Keratinocyte (primary cell): ENCODE data around the gene MRPS33. TPM values are rescaled to one million over a fixed set of nuclear protein-coding genes. Genes with fewer than 3 reads are reported as not detected.

ENCODE experiments used
- DNase-seq: peaks from one replicate; pipeline ENCODE4 v3.0.0-alpha.2; 2011; ENCODE audit warnings: low read depth, missing footprints, low spot score
- FAIRE-seq: peaks from 2 replicates; lab custom pipeline; 2011; peaks lifted over from hg19 to GRCh38; lab: Jason Lieb, UNC
- H2AFZ ChIP-seq: 2 replicates; pipeline ENCODE4 v1.6.0; 2012; ENCODE audit warnings: low read length, control low read depth, inconsistent platforms; ENCODE audit not compliant: control insufficient read depth
- H3K27ac ChIP-seq: 2 replicates; pipeline ENCODE4 v1.5.1; 2011; ENCODE audit warnings: low read length; ENCODE audit not compliant: control insufficient read depth, insufficient read depth
- H3K27me3 ChIP-seq: 3 replicates; pipeline ENCODE4 v1.6.0; 2011; ENCODE audit warnings: low read length; ENCODE audit not compliant: control insufficient read depth, insufficient read depth; ENCODE audit errors: extremely low read depth
- H3K36me3 ChIP-seq, 2 experiments: 2 replicates in 1 of 2; 3 replicates in 1 of 2; pipeline ENCODE4 v1.5.1; 2011; ENCODE audit warnings: low read length in 2 of 2, mild to moderate bottlenecking in 1 of 2; ENCODE audit not compliant: control insufficient read depth in 2 of 2, insufficient read depth in 2 of 2; ENCODE audit errors: extremely low read depth in 1 of 2
- H3K4me1 ChIP-seq: 3 replicates; pipeline ENCODE4 v1.5.1; 2011; ENCODE audit warnings: low read length; ENCODE audit not compliant: control insufficient read depth, insufficient read depth; ENCODE audit errors: extremely low read depth
- H3K4me2 ChIP-seq: 3 replicates; pipeline ENCODE4 v1.6.0; 2011; ENCODE audit warnings: low read depth, low read length; ENCODE audit not compliant: control insufficient read depth, insufficient read depth; ENCODE audit errors: extremely low read depth
- H3K4me3 ChIP-seq, 3 experiments: fragments of 200-600 bp in 1 of 3; sonication (generic) in 1 of 3; 2 replicates in 2 of 3; 3 replicates in 1 of 3; pipeline ENCODE4 v1.5.1; 2011 to 2016; ENCODE audit warnings: low read length in 3 of 3, mild to moderate bottlenecking in 3 of 3, control low read depth in 2 of 3, inconsistent platforms in 1 of 3, low read depth in 1 of 3, mixed read lengths in 1 of 3, mixed run types in 1 of 3, moderate library complexity in 1 of 3; ENCODE audit not compliant: control insufficient read depth in 2 of 3, insufficient read depth in 2 of 3; ENCODE audit errors: extremely low read depth in 1 of 3
- H3K79me2 ChIP-seq: 2 replicates; pipeline ENCODE4 v1.6.0; 2012; ENCODE audit warnings: low read length; ENCODE audit not compliant: control insufficient read depth, insufficient read depth
- H3K9ac ChIP-seq: 3 replicates; pipeline ENCODE4 v1.6.0; 2011; ENCODE audit warnings: low read length; ENCODE audit not compliant: control insufficient read depth, insufficient read depth; ENCODE audit errors: extremely low read depth
- H3K9me1 ChIP-seq: 3 replicates; pipeline ENCODE4 v1.6.0; 2011; ENCODE audit warnings: low read length; ENCODE audit not compliant: control insufficient read depth, insufficient read depth; ENCODE audit errors: extremely low read depth
- H3K9me3 ChIP-seq: 2 replicates; pipeline ENCODE4 v1.5.1; 2012; ENCODE audit warnings: low read depth, low read length; ENCODE audit not compliant: control insufficient read depth
- H4K20me1 ChIP-seq: 3 replicates; pipeline ENCODE4 v1.6.0; 2011; ENCODE audit warnings: low read length; ENCODE audit not compliant: control insufficient read depth, insufficient read depth; ENCODE audit errors: extremely low read depth
- CTCF ChIP-seq, 3 experiments: IDR thresholded peaks in 1 of 3; conservative IDR thresholded peaks in 1 of 3; optimal IDR thresholded peaks in 1 of 3; 2 replicates in 2 of 3; 3 replicates in 1 of 3; pipeline versions ENCODE3 to v1.5.1; 2011; ENCODE audit warnings: low read length in 3 of 3, mild to moderate bottlenecking in 3 of 3, moderate library complexity in 2 of 3, control low read depth in 1 of 3, inconsistent platforms in 1 of 3; ENCODE audit not compliant: insufficient read depth in 2 of 3; ENCODE audit errors: extremely low read depth in 1 of 3
- EZH2 ChIP-seq: IDR thresholded peaks from one replicate; pipeline ENCODE4 v1.6.1; 2012; ENCODE audit warnings: inconsistent platforms, mild to moderate bottlenecking, low read length, moderate library complexity
- dilution Hi-C: fragments of 300-500 bp; cut with MboI; formaldehyde crosslinking; loops from one replicate; pipeline ENCODE4 v1.7.0; 2020; ENCODE audit warnings: low sequenced_read_pairs; ENCODE audit not compliant: extremely low pct_ligation_motif_present
- polyA plus RNA-seq, 5 experiments: library from polyadenylated mRNA; depleted of rRNA in 3 of 5; stranded (reverse) in 3 of 5; stranded (forward) in 1 of 5; unstranded in 1 of 5; fragments of >200 nt; gene quantifications; 1 replicate in 1 of 5; 2 replicates in 3 of 5; 3 replicates in 1 of 5; pipeline versions ENCODE4 v1.2.1 to v1.2.3, GENCODE V29; 2011 to 2012; ENCODE audit warnings: missing spikeins in 2 of 5, low read depth in 1 of 5, low replicate concordance in 1 of 5

Gene MRPS33
- polyA plus RNA-seq, 1 donor (not counting 4 experiments of a cell fraction or from before 2014, with no cell fraction given): 141 TPM

- no peak overlapping the region for H3K4me3 ChIP-seq
- H3K9me3 ChIP-seq: no peaks in the 10 kb centered on the region
- no peaks in the 10 kb centered on the region for H3K4me1 ChIP-seq
- H3K4me2 ChIP-seq: no peak overlapping the region
- no peaks in the 10 kb centered on the region for H3K9me1 ChIP-seq
- TF ChIP-seq EZH2 (no peak), CTCF (optimal IDR thresholded peaks at IDR 0.05 in 1 of 3, IDR thresholded peaks at IDR 0.05 in 1 of 3, conservative IDR thresholded peaks at IDR 0.05 in 1 of 3; ENCODE audit: extremely low read depth in 1 of 3, insufficient read depth in 2 of 3, low read length in 3 of 3) (no peak)
- H3K27me3 ChIP-seq: no peaks in the 10 kb centered on the region
- H4K20me1 ChIP-seq: no peaks in the 10 kb centered on the region
- dilution Hi-C loops: no loop called here
- H3K36me3 ChIP-seq: no peaks in the 10 kb centered on the region
- no peak overlapping the region for H2AFZ ChIP-seq
- no peak for DNase-seq
- FAIRE-seq: no peak
- H3K9ac ChIP-seq: no peak overlapping the region
- no peaks in the 10 kb centered on the region for H3K79me2 ChIP-seq
- H3K27ac ChIP-seq: no peak overlapping the region
Observed at GRCh38 chr7:141055146-141055545, 40.4 kb upstream of the MRPS33 start.

GRCh38 chr7:141053626-141054025, 38.9 kb upstream of the MRPS33 start:
- no peak for TF ChIP-seq EZH2
- TF ChIP-seq CTCF (optimal IDR thresholded peaks at IDR 0.05 in 1 of 3, IDR thresholded peaks at IDR 0.05 in 1 of 3, conservative IDR thresholded peaks at IDR 0.05 in 1 of 3; ENCODE audit: extremely low read depth in 1 of 3, insufficient read depth in 2 of 3, low read length in 3 of 3): no peak
- Histone ChIP-seq H3K79me2 (no peaks in the 10 kb centered on the region), H3K4me1 (no peaks in the 10 kb centered on the region), H3K9me3 (no peaks in the 10 kb centered on the region), H2AFZ (no peak overlapping the region), H3K27ac (no peak overlapping the region), H3K4me2 (no peak overlapping the region), H4K20me1 (no peaks in the 10 kb centered on the region), H3K9me1 (no peaks in the 10 kb centered on the region), H3K27me3 (no peaks in the 10 kb centered on the region), H3K9ac (no peak overlapping the region), H3K36me3 (no peaks in the 10 kb centered on the region), H3K4me3 (no peak overlapping the region)
- dilution Hi-C loops: no loop called here
- DNase-seq: no peak
- no peak for FAIRE-seq
